IMR-90 (cell line): ENCODE results near the gene MCF2L2. TPM values are rescaled to one million over a fixed set of nuclear protein-coding genes. Genes with fewer than 3 reads are reported as not detected.
"Not testable (repeated sequence)": the region's sequence is repeated elsewhere in the genome, so short reads cannot be mapped to it uniquely, and the experiment has no call there.

ENCODE experiments used
- ATAC-seq: fragments of 200-7000 bp; cut with Tn5 transposase; 2 replicates; pipeline ENCODE4 v1.9.1; 2020; ENCODE audit warnings: low read depth, mild to moderate bottlenecking, moderate library complexity
- BruUV-seq: library from RNA; stranded (reverse); fragments of 400-500 nt; replicated peaks from 2 replicates; lab custom pipeline; 2021; lab: Mats Ljungman, UMichigan
- CTCF ChIA-PET: fragments of 300-600 bp; formaldehyde crosslinking; extraction: SDS; loops from one replicate; lab custom pipeline; 2021; ENCODE audit warnings: antibody characterized with exemption; lab: Yijun Ruan, JAX
- POLR2A ChIA-PET: fragments of 300-600 bp; sonication (Branson Sonifier 250); formaldehyde crosslinking; loops from one replicate; lab custom pipeline; 2022; ENCODE audit warnings: antibody characterized with exemption; ENCODE audit not compliant: unreplicated experiment; lab: Charles Lee
- DNase-seq: peaks from one replicate; pipeline ENCODE4 v3.0.0; 2013
- H2AFZ ChIP-seq: replicated peaks from 2 replicates; pipeline ENCODE3; 2013; ENCODE audit warnings: low read length, mild to moderate bottlenecking; ENCODE audit not compliant: poor library complexity
- H2AK5ac ChIP-seq: 2 replicates; pipeline ENCODE4 v1.6.1; 2013; ENCODE audit warnings: low read depth, low read length, inconsistent platforms
- H2AK9ac ChIP-seq: replicated peaks from 2 replicates; pipeline ENCODE3; 2013; ENCODE audit warnings: mild to moderate bottlenecking, low read depth, low read length, moderate library complexity; ENCODE audit not compliant: poor library complexity
- H2BK120ac ChIP-seq: 2 replicates; pipeline ENCODE4 v1.6.1; 2013; ENCODE audit warnings: low read depth, low read length, inconsistent platforms
- H2BK15ac ChIP-seq: 3 replicates; pipeline ENCODE4 v1.6.1; 2013; ENCODE audit warnings: low read depth, low read length, inconsistent platforms
- H2BK20ac ChIP-seq: 2 replicates; pipeline ENCODE4 v1.6.1; 2013; ENCODE audit warnings: low read depth, mild to moderate bottlenecking, inconsistent platforms, low read length, moderate library complexity
- H2BK5ac ChIP-seq: 2 replicates; pipeline ENCODE4 v1.6.1; 2013; ENCODE audit warnings: mild to moderate bottlenecking, low read depth, low read length, inconsistent platforms; ENCODE audit not compliant: poor library complexity, severe bottlenecking
- H3K14ac ChIP-seq: replicated peaks from 2 replicates; pipeline ENCODE4 v1.6.1; 2013; ENCODE audit warnings: low read depth, low read length, inconsistent platforms
- H3K18ac ChIP-seq: 2 replicates; pipeline ENCODE4 v1.6.1; 2013; ENCODE audit warnings: low read depth, low read length, control low read depth
- H3K23ac ChIP-seq: 2 replicates; pipeline ENCODE4 v1.6.1; 2013; ENCODE audit warnings: low read depth, low read length, inconsistent platforms
- H3K27ac ChIP-seq: 2 replicates; pipeline ENCODE4 v1.5.1; 2013; ENCODE audit warnings: mild to moderate bottlenecking, control low read depth, low read length; ENCODE audit not compliant: insufficient read depth
- H3K27me3 ChIP-seq: 2 replicates; pipeline ENCODE4 v1.6.1; 2013; ENCODE audit warnings: low read length; ENCODE audit not compliant: control insufficient read depth, insufficient read depth
- H3K36me3 ChIP-seq: 2 replicates; pipeline ENCODE4 v1.6.1; 2013; ENCODE audit warnings: low read length, mixed read lengths; ENCODE audit not compliant: control insufficient read depth, insufficient read depth
- H3K4ac ChIP-seq: 2 replicates; pipeline ENCODE4 v1.6.1; 2013; ENCODE audit warnings: low read depth, low read length, inconsistent platforms
- H3K4me1 ChIP-seq: 2 replicates; pipeline ENCODE4 v1.6.1; 2013; ENCODE audit warnings: low read length, mixed read lengths; ENCODE audit not compliant: control insufficient read depth, insufficient read depth
- H3K4me2 ChIP-seq: 2 replicates; pipeline ENCODE4 v1.6.1; 2013; ENCODE audit warnings: low read depth, mild to moderate bottlenecking, control low read depth, low read length, moderate library complexity
- H3K4me3 ChIP-seq: 2 replicates; pipeline ENCODE4 v1.5.1; 2013; ENCODE audit warnings: low read depth, mild to moderate bottlenecking, control low read depth, low read length, moderate library complexity; ENCODE audit not compliant: insufficient read depth
- H3K56ac ChIP-seq: 2 replicates; pipeline ENCODE4 v1.6.1; 2013; ENCODE audit warnings: low read length, inconsistent platforms; ENCODE audit not compliant: insufficient read depth; ENCODE audit errors: extremely low read depth
- H3K79me1 ChIP-seq, 2 experiments: 2 replicates each; pipeline ENCODE4 v1.6.1; 2013; ENCODE audit warnings: low read length in 2 of 2, inconsistent platforms in 1 of 2, low read depth in 1 of 2
- H3K9ac ChIP-seq: 2 replicates; pipeline ENCODE4 v1.6.1; 2013; ENCODE audit warnings: low read depth, low read length, control low read depth
- H3K9me1 ChIP-seq: 2 replicates; pipeline ENCODE4 v1.6.1; 2013; ENCODE audit warnings: low read length, inconsistent platforms; ENCODE audit not compliant: insufficient read depth
- H3K9me3 ChIP-seq: 2 replicates; pipeline ENCODE4 v1.6.1; 2013; ENCODE audit warnings: low read length; ENCODE audit not compliant: control insufficient read depth, insufficient read depth
- H4K20me1 ChIP-seq: 2 replicates; pipeline ENCODE4 v1.6.1; 2013; ENCODE audit warnings: low read length, inconsistent platforms; ENCODE audit not compliant: insufficient read depth
- H4K5ac ChIP-seq: 2 replicates; pipeline ENCODE4 v1.6.1; 2013; ENCODE audit warnings: mild to moderate bottlenecking, low read depth, low read length, control low read depth
- H4K8ac ChIP-seq, 2 experiments: 2 replicates each; pipeline ENCODE4 v1.6.1; 2013; ENCODE audit warnings: low read depth in 2 of 2, low read length in 2 of 2, control low read depth in 1 of 2, inconsistent platforms in 1 of 2
- H4K91ac ChIP-seq: 2 replicates; pipeline ENCODE4 v1.6.1; 2013; ENCODE audit warnings: low read depth, low read length, inconsistent platforms; ENCODE audit not compliant: insufficient read depth
- WGBS, 2 experiments: methylation state at CpG; one replicate each; pipeline versions ENCODE4 v1.1.5 to v1.1.7; 2013; ENCODE audit warnings: missing lambda C conversion rate in 2 of 2; ENCODE audit not compliant: insufficient read length in 1 of 2; ENCODE audit errors: extremely low coverage in 2 of 2; 5-methylcytosine and 5-hydroxymethylcytosine counted together
- dilution Hi-C: fragments of 300-500 bp; cut with HindIII; formaldehyde crosslinking; loops from one replicate; pipeline ENCODE4 v1.14.3; 2018; ENCODE audit warnings: low sequenced_read_pairs; ENCODE audit not compliant: unreplicated experiment
- in situ Hi-C: fragments of 300-500 bp; cut with MboI; formaldehyde crosslinking; loops from 3 replicates; pipeline ENCODE4 v1.14.3; 2019; ENCODE audit warnings: low sequenced_read_pairs, inconsistent platforms, mixed read lengths
- intact Hi-C: fragments of 100-400 bp; cut with micrococcal nuclease; formaldehyde crosslinking; loops from 2 replicates; pipeline ENCODE4 v1.10.0; 2022
- polyA plus RNA-seq, 3 experiments: library from polyadenylated mRNA; depleted of rRNA; stranded (reverse); fragments of >200 nt; gene quantifications; 2 replicates each; pipeline ENCODE4 v1.2.3, GENCODE V29; 2012; ENCODE audit warnings: low replicate concordance in 1 of 3
- total RNA-seq: library from RNA; depleted of rRNA; stranded (reverse); fragments of >200 nt; gene quantifications from 2 replicates; pipeline ENCODE4 v1.2.3, GENCODE V29; 2012

MCF2L2 gene
- total and polyA plus RNA-seq, 2 of the 4 experiments (the other 2 are of a cell fraction), result under 0.01 TPM; not detected in 1

- H3K9ac ChIP-seq, H3K27me3 ChIP-seq, H3K36me3 ChIP-seq, H2AK5ac ChIP-seq, H2AFZ ChIP-seq, H3K79me1 ChIP-seq, H3K4ac ChIP-seq, H3K9me3 ChIP-seq, H3K56ac ChIP-seq, H4K8ac ChIP-seq, ATAC-seq, H2BK120ac ChIP-seq, H2BK20ac ChIP-seq, H3K14ac ChIP-seq, H3K4me3 ChIP-seq, BruUV-seq, H4K5ac ChIP-seq, H4K20me1 ChIP-seq, H2BK15ac ChIP-seq, H3K9me1 ChIP-seq, H2BK5ac ChIP-seq, H4K91ac ChIP-seq, POLR2A ChIA-PET, H2AK9ac ChIP-seq, H3K18ac ChIP-seq, H3K4me2 ChIP-seq, H3K27ac ChIP-seq, H3K23ac ChIP-seq, DNase-seq, dilution Hi-C loops, H3K4me1 ChIP-seq: not testable (repeated sequence)
- CTCF ChIA-PET, result interaction anchor here (1.5 kb wide), 1 partner anchor 14 kb away, joined by 3 read pairs; no protein-coding TSS in a partner anchor
- intact Hi-C loops (loop anchor here (5.0 kb wide), 1 partner anchor 117 kb away; no protein-coding TSS in a partner anchor), in situ Hi-C loops (loop anchor here (5.0 to 25.0 kb wide), 2 partner anchors 302 to 797 kb away; partner anchors contain the start of gene CAMK2N2)
- WGBS, 2 experiments, result 81% methylated on average over 11 of the region's 13 CpGs; no CpG with 5 or more reads in 1 of the 2 experiments
Observed at GRCh38 chr3:183465710-183466109, 37.3 kb upstream of the MCF2L2 start.
